GM23248 (cell line): ENCODE data around the gene RGS9. TPM values are rescaled to one million over a fixed set of nuclear protein-coding genes. Genes with fewer than 3 reads are reported as not detected.
"Not testable (repeated sequence)": the region's sequence is repeated elsewhere in the genome, so short reads cannot be mapped to it uniquely, and the experiment has no call there.

Source experiments
- DNase-seq: peaks from one replicate; pipeline ENCODE4 v3.0.0-alpha.2; 2015
- H2AFZ ChIP-seq: fragments of 200-600 bp; sonication (generic); 2 replicates; pipeline ENCODE4 v1.6.1; 2016; ENCODE audit warnings: antibody characterized with exemption
- H3F3A ChIP-seq: fragments of 200-600 bp; sonication (generic); 2 replicates; pipeline ENCODE4 v1.6.1; 2016; ENCODE audit warnings: mild to moderate bottlenecking, antibody characterized with exemption, mixed run types; ENCODE audit not compliant: insufficient read depth
- H3K27ac ChIP-seq: fragments of 200-600 bp; sonication (generic); 2 replicates; pipeline ENCODE4 v1.5.1; 2016; ENCODE audit warnings: mild to moderate bottlenecking
- H3K27me3 ChIP-seq: fragments of 200-600 bp; sonication (generic); replicated peaks from 2 replicates; pipeline ENCODE4 v1.6.1; 2016; ENCODE audit warnings: mild to moderate bottlenecking; ENCODE audit not compliant: insufficient read depth
- H3K36me3 ChIP-seq: fragments of 200-600 bp; sonication (generic); 2 replicates; pipeline ENCODE4 v1.6.1; 2016; ENCODE audit warnings: low read depth, mild to moderate bottlenecking
- H3K4me1 ChIP-seq: fragments of 200-600 bp; sonication (generic); 2 replicates; pipeline ENCODE4 v1.6.1; 2016; ENCODE audit warnings: mild to moderate bottlenecking; ENCODE audit not compliant: insufficient read depth
- H3K4me2 ChIP-seq: fragments of 200-600 bp; sonication (generic); one replicate; pipeline ENCODE4 v1.6.1; 2016; ENCODE audit warnings: mild to moderate bottlenecking; ENCODE audit not compliant: unreplicated experiment
- H3K4me3 ChIP-seq: fragments of 200-600 bp; sonication (generic); 2 replicates; pipeline ENCODE4 v1.5.1; 2016; ENCODE audit warnings: mild to moderate bottlenecking
- H3K79me2 ChIP-seq: fragments of 200-600 bp; sonication (generic); 2 replicates; pipeline ENCODE4 v1.6.1; 2016; ENCODE audit warnings: mild to moderate bottlenecking; ENCODE audit not compliant: insufficient read depth
- H3K9ac ChIP-seq: fragments of 200-600 bp; sonication (generic); 2 replicates; pipeline ENCODE4 v1.6.1; 2016; ENCODE audit warnings: mild to moderate bottlenecking
- H3K9me2 ChIP-seq: fragments of 200-600 bp; sonication (generic); 2 replicates; pipeline ENCODE4 v1.6.1; 2016; ENCODE audit warnings: mixed run types, mild to moderate bottlenecking, moderate library complexity; ENCODE audit not compliant: insufficient read depth
- H3K9me3 ChIP-seq: fragments of 200-600 bp; sonication (generic); one replicate; pipeline ENCODE4 v1.6.1; 2017; ENCODE audit warnings: low read depth
- H4K20me1 ChIP-seq: fragments of 200-600 bp; sonication (generic); 2 replicates; pipeline ENCODE4 v1.6.0; 2016; ENCODE audit not compliant: insufficient read depth
- EZH2 ChIP-seq: fragments of 200-600 bp; sonication (generic); IDR thresholded peaks from 2 replicates; pipeline ENCODE4 v1.6.1; 2018; ENCODE audit warnings: antibody characterized with exemption, mild to moderate bottlenecking; ENCODE audit not compliant: insufficient read depth, poor library complexity, severe bottlenecking
- EZH2phosphoT487 ChIP-seq: fragments of 200-600 bp; sonication (generic); IDR thresholded peaks from 2 replicates; pipeline ENCODE4 v1.6.1; 2018; ENCODE audit warnings: antibody characterized with exemption, moderate library complexity, mild to moderate bottlenecking, low read depth; ENCODE audit not compliant: insufficient read depth
- WGBS, 2 experiments: methylation state at CpG; one replicate each; pipeline ENCODE4 v1.1.6; 2015 to 2017; ENCODE audit warnings: low lambda C conversion rate in 2 of 2, low coverage in 1 of 2; ENCODE audit errors: missing lambda C conversion rate in 2 of 2; 5-methylcytosine and 5-hydroxymethylcytosine counted together
- in situ Hi-C: fragments of 300-500 bp; cut with MboI; formaldehyde crosslinking; loops from 2 replicates; pipeline ENCODE4 v1.15.0; 2020
- polyA plus RNA-seq: library from polyadenylated mRNA; unstranded; fragments of >200 nt; fragmentation: Nextera tagmentation; extraction: Ambion mirVana; gene quantifications from 2 replicates; pipeline ENCODE4 v1.2.1, GENCODE V29; 2016
- total RNA-seq: library from RNA; depleted of rRNA; stranded (reverse); fragments of >200 nt; shearing (Covaris generic); gene quantifications from 2 replicates; pipeline ENCODE4 v1.2.3, GENCODE V29; 2014

The RGS9 gene
- total and polyA plus RNA-seq, 2 experiments from 2014 or later = 0.43 TPM; not detected in 1

GRCh38 chr17:65108152-65108551 is 29.0 kb upstream of the RGS9 start:
- no peaks in the 10 kb centered on the region for H3K9me2 ChIP-seq
- H3K36me3 ChIP-seq = no peaks in the 10 kb centered on the region
- TF ChIP-seq EZH2 = no peak
- TF ChIP-seq EZH2phosphoT487 = no peak
- 90 to 92% methylated on average over 6 of the region's 6 CpGs for WGBS, 2 experiments
- in situ Hi-C loops = no loop called here
- H3K27me3 ChIP-seq = peaks cover 18% of the 10 kb centered on the region
- H3K4me2 ChIP-seq = no peak overlapping the region
- peaks cover 8% of the 10 kb centered on the region for H3K4me1 ChIP-seq
- peaks cover 17% of the 10 kb centered on the region for H3F3A ChIP-seq
- H3K4me3 ChIP-seq = no peak overlapping the region
- no peak for DNase-seq
- no peaks in the 10 kb centered on the region for H3K9me3 ChIP-seq
- H3K9ac ChIP-seq = no peak overlapping the region
- H3K27ac ChIP-seq = no peak overlapping the region
- no peaks in the 10 kb centered on the region for H4K20me1 ChIP-seq
- H2AFZ ChIP-seq = no peak overlapping the region
- no peaks in the 10 kb centered on the region for H3K79me2 ChIP-seq

GRCh38 chr17:65109543-65109942 is 27.6 kb upstream of the RGS9 start:
- no peaks in the 10 kb centered on the region for H4K20me1 ChIP-seq
- WGBS, 2 experiments = 32 to 37% methylated on average over 6 of the region's 6 CpGs
- H3K4me2 ChIP-seq = no peak overlapping the region
- no peak for TF ChIP-seq EZH2phosphoT487
- no peak for TF ChIP-seq EZH2
- no peaks in the 10 kb centered on the region for H3K36me3 ChIP-seq
- H3F3A ChIP-seq = peaks cover 17% of the 10 kb centered on the region
- no peaks in the 10 kb centered on the region for H3K9me2 ChIP-seq
- H3K27me3 ChIP-seq = peaks cover 19% of the 10 kb centered on the region
- H3K9ac ChIP-seq = no peak overlapping the region
- no peak for DNase-seq
- H3K4me1 ChIP-seq = peaks cover 8% of the 10 kb centered on the region
- no peak overlapping the region for H2AFZ ChIP-seq
- no peak overlapping the region for H3K27ac ChIP-seq
- H3K4me3 ChIP-seq = no peak overlapping the region
- in situ Hi-C loops = no loop called here
- no peaks in the 10 kb centered on the region for H3K9me3 ChIP-seq
- H3K79me2 ChIP-seq = no peaks in the 10 kb centered on the region

- WGBS, 2 experiments = 80 to 83% methylated on average over 2 of the region's 2 CpGs
- no peak overlapping the region for H3K9ac ChIP-seq
- TF ChIP-seq EZH2 = no peak
- TF ChIP-seq EZH2phosphoT487 = no peak
- H3K36me3 ChIP-seq = no peaks in the 10 kb centered on the region
- peaks cover 25% of the 10 kb centered on the region for H3K27me3 ChIP-seq
- peak; percentile 24 for DNase-seq
- H3F3A ChIP-seq = peaks cover 17% of the 10 kb centered on the region
- no peaks in the 10 kb centered on the region for H4K20me1 ChIP-seq
- H3K79me2 ChIP-seq = no peaks in the 10 kb centered on the region
- H3K4me3 ChIP-seq = no peak overlapping the region
- no peak overlapping the region for H3K4me2 ChIP-seq
- H3K9me3 ChIP-seq = no peaks in the 10 kb centered on the region
- no peaks in the 10 kb centered on the region for H3K9me2 ChIP-seq
- H3K27ac ChIP-seq = no peak overlapping the region
- H2AFZ ChIP-seq = no peak overlapping the region
- peaks cover 8% of the 10 kb centered on the region for H3K4me1 ChIP-seq
- in situ Hi-C loops = no loop called here
These were observed 27.0 kb upstream of the RGS9 start for GRCh38 chr17:65109990-65110680.

GRCh38 chr17:65115839-65116238 is 21.3 kb upstream of the RGS9 start:
- Histone ChIP-seq H3K36me3 (no peaks in the 10 kb centered on the region), H3K9ac (no peak overlapping the region), H3K4me2 (no peak overlapping the region), H3K27ac (no peak overlapping the region), H3K79me2 (no peaks in the 10 kb centered on the region), H3K4me1 (no peaks in the 10 kb centered on the region), H3K4me3 (no peak overlapping the region), H3F3A (no peaks in the 10 kb centered on the region), H3K9me3 (no peaks in the 10 kb centered on the region), H3K27me3 (peaks cover 19% of the 10 kb centered on the region), H3K9me2 (no peaks in the 10 kb centered on the region), H2AFZ (no peak overlapping the region), H4K20me1 (no peaks in the 10 kb centered on the region)
- TF ChIP-seq EZH2 (no peak), EZH2phosphoT487 (no peak)
- no peak for DNase-seq
- 15% methylated on average over 3 of the region's 3 CpGs for WGBS, 2 experiments
- in situ Hi-C loops = no loop called here

- H3F3A ChIP-seq, H3K27ac ChIP-seq, H3K9me3 ChIP-seq, H2AFZ ChIP-seq, H4K20me1 ChIP-seq, H3K9ac ChIP-seq, DNase-seq, H3K4me1 ChIP-seq, H3K4me2 ChIP-seq, H3K36me3 ChIP-seq, H3K9me2 ChIP-seq, H3K79me2 ChIP-seq, H3K4me3 ChIP-seq, in situ Hi-C loops: not testable (repeated sequence)
- peaks cover 19% of the 10 kb centered on the region for H3K27me3 ChIP-seq
- 45 to 50% methylated on average over 5 of the region's 5 CpGs for WGBS, 2 experiments
These were observed 20.7 kb upstream of the RGS9 start for GRCh38 chr17:65116515-65116914.
